Measurements from ENCODE around the gene HLF. TPM values are rescaled to one million over a fixed set of nuclear protein-coding genes. Genes with fewer than 3 reads are reported as not detected.

HLF gene
- total RNA-seq, 2 donors from 2014 or later: 20.2 to 22.5 TPM

GRCh38 chr17:55237841-55238178 is 26.9 kb upstream of the HLF start:
- no peak for DNase-seq
- H3K4me3 Mint-ChIP-seq: peak overlapping the region; percentile 89
- no peaks in the 10 kb centered on the region for H3K27me3 Mint-ChIP-seq
- H3K9me3 ChIP-seq (ENCODE audit: control insufficient read depth, low read length, poor library complexity, severe bottlenecking): no peaks in the 10 kb centered on the region
- peak overlapping the region; percentile 92 for H3K27ac Mint-ChIP-seq
- H3K36me3 Mint-ChIP-seq (ENCODE audit: low read depth): no peaks in the 10 kb centered on the region
- peak; percentile 5 for ATAC-seq
- H3K4me1 Mint-ChIP-seq: peaks cover 19% of the 10 kb centered on the region

DNA sequence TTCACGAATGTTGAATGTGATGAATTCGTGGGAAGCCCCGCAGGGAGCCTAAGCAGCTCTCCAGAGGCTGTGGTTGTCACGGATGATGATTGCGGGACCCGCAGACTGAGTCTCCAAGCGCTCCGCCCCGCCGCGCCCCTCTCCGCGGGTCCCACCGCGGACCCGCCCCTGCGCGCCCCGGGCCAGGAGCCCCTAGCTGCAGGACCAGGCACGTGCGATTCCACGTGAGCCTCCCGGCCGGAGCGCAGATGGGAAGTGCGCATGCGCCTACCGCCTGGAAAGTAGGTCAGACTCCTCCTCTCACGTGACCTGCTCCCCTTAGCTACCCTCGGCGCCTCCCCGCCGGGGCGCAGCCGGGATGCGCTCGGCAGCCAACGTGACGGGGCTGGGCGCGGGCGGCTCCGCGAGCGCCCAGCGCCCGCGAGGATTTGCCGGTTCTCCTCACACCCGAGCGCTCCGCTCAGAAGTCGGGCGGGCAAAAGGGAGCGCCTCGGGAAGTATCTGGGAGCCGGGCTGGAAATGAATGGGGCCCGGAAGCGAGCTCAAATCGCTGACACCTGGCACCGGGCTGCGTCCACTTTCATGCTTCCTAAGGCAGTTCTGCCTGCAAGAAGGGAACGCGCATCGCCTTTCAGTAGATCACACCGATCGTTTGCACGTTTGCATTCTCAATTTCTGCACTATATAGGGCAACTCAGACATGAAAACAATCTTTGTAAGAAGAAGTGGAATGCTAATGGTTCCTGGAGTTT is 26.4 kb upstream of the HLF start:
- peak overlapping the region; percentile 92 for H3K27ac Mint-ChIP-seq
- H3K4me1 Mint-ChIP-seq: peaks cover 19% of the 10 kb centered on the region
- H3K4me3 Mint-ChIP-seq: peak overlapping the region; percentile 89
- peak; percentile 91 for ATAC-seq
- H3K36me3 Mint-ChIP-seq (ENCODE audit: low read depth): no peaks in the 10 kb centered on the region
- DNase-seq: peak; percentile 90 to 92 (median 92)
- H3K27me3 Mint-ChIP-seq: no peaks in the 10 kb centered on the region
- no peaks in the 10 kb centered on the region for H3K9me3 ChIP-seq (ENCODE audit: control insufficient read depth, low read length, poor library complexity, severe bottlenecking)

GRCh38 chr17:55238931-55239297 is 25.8 kb upstream of the HLF start:
- peaks cover 19% of the 10 kb centered on the region for H3K4me1 Mint-ChIP-seq
- peak overlapping the region; percentile 92 for H3K27ac Mint-ChIP-seq
- no peaks in the 10 kb centered on the region for H3K27me3 Mint-ChIP-seq
- ATAC-seq (peak; percentile 35), DNase-seq (no peak)
- no peaks in the 10 kb centered on the region for H3K36me3 Mint-ChIP-seq (ENCODE audit: low read depth)
- no peaks in the 10 kb centered on the region for H3K9me3 ChIP-seq (ENCODE audit: control insufficient read depth, low read length, poor library complexity, severe bottlenecking)
- H3K4me3 Mint-ChIP-seq: peak overlapping the region; percentile 89

DNA sequence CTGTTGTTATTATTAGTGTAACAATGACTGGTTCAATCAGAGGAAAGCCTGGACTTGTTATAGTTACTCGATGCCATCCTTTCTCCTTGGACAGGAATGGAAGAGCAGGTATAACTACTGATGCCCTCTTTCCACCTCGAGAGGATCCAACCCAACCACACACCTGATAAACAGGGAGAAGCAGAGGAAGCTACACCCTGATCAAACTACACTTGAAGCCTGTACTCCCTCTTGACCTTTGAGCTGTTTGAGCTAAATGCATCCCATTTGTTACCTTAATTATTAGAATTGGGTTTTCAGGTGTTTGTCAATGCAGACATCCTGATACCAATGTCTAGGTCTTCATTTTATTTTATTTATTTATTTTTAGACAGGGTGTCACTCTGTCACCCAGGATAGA is 23.7 kb upstream of the HLF start:
- DNase-seq (no peak), ATAC-seq (no peak)
- no peaks in the 10 kb centered on the region for H3K36me3 Mint-ChIP-seq (ENCODE audit: low read depth)
- peaks cover 4% of the 10 kb centered on the region for H3K27me3 Mint-ChIP-seq
- no peak overlapping the region for H3K4me3 Mint-ChIP-seq
- no peaks in the 10 kb centered on the region for H3K9me3 ChIP-seq (ENCODE audit: control insufficient read depth, low read length, poor library complexity, severe bottlenecking)
- H3K4me1 Mint-ChIP-seq: peaks cover 18% of the 10 kb centered on the region
- H3K27ac Mint-ChIP-seq: no peak overlapping the region

DNA sequence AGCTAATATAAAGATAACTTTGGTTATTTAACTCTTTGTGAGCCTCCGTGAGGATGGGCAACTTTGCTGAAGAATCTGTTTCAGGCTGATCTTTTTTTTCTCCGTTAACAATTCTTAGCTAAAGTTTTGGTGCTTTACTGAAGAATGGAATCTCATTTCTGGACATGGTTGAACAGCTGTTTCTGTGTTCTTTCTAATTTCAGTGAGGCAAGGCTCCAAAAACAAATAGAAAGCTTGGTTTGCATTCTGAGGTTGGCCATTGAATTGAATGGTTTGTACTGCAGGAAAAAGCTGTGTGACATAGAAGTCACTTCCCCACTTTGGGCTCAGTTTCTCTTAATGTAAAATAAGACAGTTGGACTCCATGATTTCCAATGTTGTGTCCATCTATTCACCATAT is 22.3 kb upstream of the HLF start:
- peaks cover 9% of the 10 kb centered on the region for H3K4me1 Mint-ChIP-seq
- no peak for ATAC-seq
- H3K27ac Mint-ChIP-seq: no peak overlapping the region
- no peak overlapping the region for H3K4me3 Mint-ChIP-seq
- H3K9me3 ChIP-seq (ENCODE audit: control insufficient read depth, low read length, poor library complexity, severe bottlenecking): no peaks in the 10 kb centered on the region
- peaks cover 4% of the 10 kb centered on the region for H3K27me3 Mint-ChIP-seq
- no peak for DNase-seq
- no peaks in the 10 kb centered on the region for H3K36me3 Mint-ChIP-seq (ENCODE audit: low read depth)

DNA sequence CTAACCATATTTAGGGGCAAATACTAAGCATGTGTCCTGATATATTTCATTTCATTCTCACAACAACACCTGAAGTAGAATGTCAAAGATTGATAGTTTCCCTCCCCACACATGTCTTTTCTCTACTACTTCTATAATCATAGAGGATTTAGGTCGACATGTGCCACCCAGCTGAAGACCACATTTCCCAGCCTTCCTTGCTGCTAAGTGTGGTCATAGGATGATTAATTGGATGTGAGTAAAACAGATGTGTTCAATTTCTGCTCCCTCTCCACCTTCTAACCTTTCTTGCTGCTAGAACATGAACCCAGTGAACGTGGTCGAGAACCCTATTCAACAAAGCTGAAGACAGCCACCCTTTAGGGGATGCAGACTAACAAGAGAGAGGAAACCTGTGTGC is 18.8 kb upstream of the HLF start:
- H3K4me3 Mint-ChIP-seq: no peak overlapping the region
- no peak overlapping the region for H3K27ac Mint-ChIP-seq
- DNase-seq (no peak), ATAC-seq (no peak)
- no peaks in the 10 kb centered on the region for H3K36me3 Mint-ChIP-seq (ENCODE audit: low read depth)
- peaks cover 10% of the 10 kb centered on the region for H3K27me3 Mint-ChIP-seq
- H3K4me1 Mint-ChIP-seq: no peaks in the 10 kb centered on the region
- H3K9me3 ChIP-seq (ENCODE audit: control insufficient read depth, low read length, poor library complexity, severe bottlenecking): no peaks in the 10 kb centered on the region

GRCh38 chr17:55246583-55246982 is 18.2 kb upstream of the HLF start:
- H3K4me3 Mint-ChIP-seq: no peak overlapping the region
- H3K27ac Mint-ChIP-seq: no peak overlapping the region
- DNase-seq (no peak), ATAC-seq (no peak)
- H3K36me3 Mint-ChIP-seq (ENCODE audit: low read depth): no peaks in the 10 kb centered on the region
- peaks cover 10% of the 10 kb centered on the region for H3K27me3 Mint-ChIP-seq
- H3K9me3 ChIP-seq (ENCODE audit: control insufficient read depth, low read length, poor library complexity, severe bottlenecking): no peaks in the 10 kb centered on the region
- no peaks in the 10 kb centered on the region for H3K4me1 Mint-ChIP-seq

DNA sequence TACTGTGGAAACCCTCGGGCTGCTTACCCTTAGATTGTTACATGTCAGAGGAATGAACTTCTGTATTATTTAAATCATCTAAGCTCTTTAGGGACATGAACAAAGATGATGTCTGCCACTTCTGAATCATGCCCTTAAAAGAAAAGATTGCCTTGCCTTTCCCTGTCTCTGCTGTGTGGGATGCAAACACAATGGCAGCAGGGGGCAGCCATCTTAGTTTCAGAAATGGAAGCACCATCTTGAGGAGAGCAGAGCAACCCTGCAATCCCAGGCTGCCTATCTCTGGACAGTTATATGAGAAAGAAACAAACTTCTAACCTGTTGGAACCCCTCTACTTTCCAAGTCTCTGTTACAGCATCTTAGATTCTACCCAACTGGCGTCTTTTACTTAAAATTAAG is 16.7 kb upstream of the HLF start:
- Mint-ChIP-seq H3K4me3 (no peak overlapping the region), H3K36me3 (ENCODE audit: low read depth) (no peaks in the 10 kb centered on the region), H3K27ac (no peak overlapping the region), H3K27me3 (peaks cover 10% of the 10 kb centered on the region), H3K4me1 (peaks cover 8% of the 10 kb centered on the region)
- H3K9me3 ChIP-seq (ENCODE audit: control insufficient read depth, low read length, poor library complexity, severe bottlenecking): no peaks in the 10 kb centered on the region
- DNase-seq (no peak), ATAC-seq (no peak)

GRCh38 chr17:55249861-55250260 is 14.9 kb upstream of the HLF start:
- Mint-ChIP-seq H3K36me3 (ENCODE audit: low read depth) (peaks cover 2% of the 10 kb centered on the region), H3K4me1 (peaks cover 8% of the 10 kb centered on the region), H3K27ac (no peak overlapping the region), H3K4me3 (no peak overlapping the region), H3K27me3 (peaks cover 10% of the 10 kb centered on the region)
- H3K9me3 ChIP-seq (ENCODE audit: control insufficient read depth, low read length, poor library complexity, severe bottlenecking): no peaks in the 10 kb centered on the region
- DNase-seq (no peak), ATAC-seq (no peak)

- no peak for ATAC-seq
- no peak for DNase-seq
- no peak overlapping the region for H3K27ac Mint-ChIP-seq
- H3K4me1 Mint-ChIP-seq: peaks cover 10% of the 10 kb centered on the region
- peaks cover 5% of the 10 kb centered on the region for H3K27me3 Mint-ChIP-seq
- H3K9me3 ChIP-seq (ENCODE audit: control insufficient read depth, low read length, poor library complexity, severe bottlenecking): no peaks in the 10 kb centered on the region
- no peak overlapping the region for H3K4me3 Mint-ChIP-seq
- H3K36me3 Mint-ChIP-seq (ENCODE audit: low read depth): peaks cover 6% of the 10 kb centered on the region
These were observed 10.4 kb upstream of the HLF start for GRCh38 chr17:55254375-55254774.

DNA sequence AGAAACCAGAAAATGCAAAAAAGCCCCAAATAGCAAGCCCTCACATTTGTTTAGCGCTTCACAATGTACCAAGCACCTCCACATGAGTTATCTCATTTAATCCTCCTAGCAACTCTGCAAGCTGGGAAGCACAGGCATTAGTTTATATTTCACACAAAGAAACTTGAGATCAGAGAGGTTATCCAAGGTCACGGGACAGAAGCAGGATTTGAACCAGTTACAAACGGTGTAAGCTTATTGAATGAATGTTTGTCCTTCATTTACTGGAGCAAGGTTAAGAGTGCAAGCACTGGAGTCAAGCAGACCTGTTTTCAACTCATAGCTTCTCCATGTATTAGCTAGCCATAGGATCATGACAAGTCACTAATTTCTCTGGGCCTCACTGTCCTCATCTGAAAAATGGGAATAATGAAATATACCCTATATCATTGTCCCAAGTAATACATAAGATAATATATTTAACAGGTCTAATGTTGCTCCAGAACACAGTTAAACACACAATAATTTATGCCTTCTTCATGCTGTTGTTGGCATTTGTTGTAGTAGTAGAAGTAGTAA is 6.1 kb upstream of the HLF start:
- Mint-ChIP-seq H3K36me3 (ENCODE audit: low read depth) (peaks cover 6% of the 10 kb centered on the region), H3K27me3 (peaks cover 12% of the 10 kb centered on the region), H3K4me1 (peaks cover 10% of the 10 kb centered on the region), H3K4me3 (no peak overlapping the region), H3K27ac (no peak overlapping the region)
- H3K9me3 ChIP-seq (ENCODE audit: control insufficient read depth, low read length, poor library complexity, severe bottlenecking): no peaks in the 10 kb centered on the region
- no peak for ATAC-seq
- DNase-seq: no peak

DNA sequence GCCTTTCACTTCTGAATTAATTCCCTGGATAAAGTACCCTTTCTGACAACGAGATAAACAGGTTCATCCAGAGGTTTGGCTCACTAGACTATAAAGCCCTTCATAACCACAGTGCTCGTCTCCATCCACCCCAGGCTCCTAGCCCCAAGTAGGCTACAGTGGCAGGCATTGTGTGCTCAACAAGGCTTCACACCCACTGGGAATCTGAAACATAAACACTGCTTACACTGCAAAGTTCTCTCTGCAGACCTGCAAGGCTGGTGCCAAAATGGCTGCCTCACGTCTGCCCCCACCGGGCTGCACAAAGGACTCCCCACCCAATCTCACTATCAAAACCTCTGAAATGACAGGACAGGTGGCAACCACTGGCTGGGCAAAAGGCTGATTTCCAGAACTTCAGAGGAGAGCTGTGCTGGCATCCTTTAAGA is 5.1 kb upstream of the HLF start:
- ATAC-seq: no peak
- DNase-seq: no peak
- H3K27me3 Mint-ChIP-seq: peaks cover 12% of the 10 kb centered on the region
- peaks cover 4% of the 10 kb centered on the region for H3K36me3 Mint-ChIP-seq (ENCODE audit: low read depth)
- H3K4me3 Mint-ChIP-seq: no peak overlapping the region
- H3K9me3 ChIP-seq (ENCODE audit: control insufficient read depth, low read length, poor library complexity, severe bottlenecking): no peaks in the 10 kb centered on the region
- H3K4me1 Mint-ChIP-seq: peaks cover 20% of the 10 kb centered on the region
- H3K27ac Mint-ChIP-seq: no peak overlapping the region

- Mint-ChIP-seq H3K27ac (no peak overlapping the region), H3K27me3 (peaks cover 12% of the 10 kb centered on the region), H3K36me3 (ENCODE audit: low read depth) (peaks cover 4% of the 10 kb centered on the region), H3K4me3 (no peak overlapping the region), H3K4me1 (peaks cover 20% of the 10 kb centered on the region)
- DNase-seq: no peak
- H3K9me3 ChIP-seq (ENCODE audit: control insufficient read depth, low read length, poor library complexity, severe bottlenecking): no peaks in the 10 kb centered on the region
- no peak for ATAC-seq
These were observed 3.4 kb upstream of the HLF start for GRCh38 chr17:55261311-55261710.

Measured in T-helper 17 cell (primary cell).